Colonic mucosa (tissue), 4 donors: ENCODE measurements around the gene ZCCHC24. TPM values are rescaled to one million over a fixed set of nuclear protein-coding genes. Genes with fewer than 3 reads are reported as not detected.
"Not testable (repeated sequence)": the region's sequence is repeated elsewhere in the genome, so short reads cannot be mapped to it uniquely, and the experiment has no call there.

Experiments used
- DNase-seq: peaks from one replicate; pipeline ENCODE4 v3.0.0-alpha.2; 2020
- H3K27ac ChIP-seq: fragments of 200-600 bp; one replicate; pipeline ENCODE4 v1.8.0; 2021
- H3K27me3 ChIP-seq: fragments of 200-600 bp; one replicate; pipeline ENCODE4 v1.8.0; 2021
- H3K36me3 ChIP-seq: fragments of 200-600 bp; one replicate; pipeline ENCODE4 v1.8.0; 2021
- H3K4me1 ChIP-seq: fragments of 200-600 bp; one replicate; pipeline ENCODE4 v1.8.0; 2021; ENCODE audit warnings: mild to moderate bottlenecking
- H3K4me3 ChIP-seq: fragments of 200-600 bp; one replicate; pipeline ENCODE4 v1.8.0; 2021
- H3K9ac ChIP-seq, 2 donors: one replicate each; pipeline ENCODE4 v1.7.0; 2013; ENCODE audit warnings: control low read depth in 2 of 2, low read depth in 2 of 2, low read length in 2 of 2
- H3K9me3 ChIP-seq: fragments of 200-600 bp; one replicate; pipeline ENCODE4 v1.8.0; 2021
- CTCF ChIP-seq: fragments of 200-600 bp; IDR thresholded peaks from one replicate; pipeline ENCODE4 v1.8.0; 2022; ENCODE audit warnings: antibody characterized with exemption, mild to moderate bottlenecking
- intact Hi-C: fragments of 100-400 bp; cut with DNase I; formaldehyde crosslinking; loops from one replicate; pipeline ENCODE4 v1.14.1; 2022
- total RNA-seq, 2 donors: library from RNA; stranded (reverse); fragmentation: NEBNext Ultra II Directional in 1 of 2; extraction: Animal tissue kit (Norgen Biotek cat#: 25700) in 1 of 2; gene quantifications; one replicate each; pipeline ENCODE4 v1.2.1, GENCODE V29; 2021
- donor health status: healthy.
- donor health status: DM: no; HTN: no; CAD: no.
- donor health status: DM: no; HTN: no; CAD: no.

Gene ZCCHC24
- total RNA-seq, 2 donors from 2014 or later: 4.6 to 19.1 TPM

GRCh38 chr10:79334573-79334972, 110.9 kb downstream of the ZCCHC24 start:
- Histone ChIP-seq H3K9ac (no peak overlapping the region), H3K9me3 (no peaks in the 10 kb centered on the region), H3K27ac (no peak overlapping the region), H3K27me3 (no peaks in the 10 kb centered on the region), H3K36me3 (no peaks in the 10 kb centered on the region), H3K4me1 (no peaks in the 10 kb centered on the region), H3K4me3 (no peak overlapping the region)
- TF ChIP-seq CTCF: no peak
- intact Hi-C loops: no loop called here
- no peak for DNase-seq

- intact Hi-C loops: no loop called here
- Histone ChIP-seq H3K4me3 (no peak overlapping the region), H3K9ac (no peak overlapping the region), H3K27me3 (no peaks in the 10 kb centered on the region), H3K27ac (no peak overlapping the region), H3K9me3 (no peaks in the 10 kb centered on the region), H3K4me1 (no peaks in the 10 kb centered on the region), H3K36me3 (no peaks in the 10 kb centered on the region)
- no peak for DNase-seq
- no peak for TF ChIP-seq CTCF
Measured at GRCh38 chr10:79333513-79333912, 111.9 kb downstream of the ZCCHC24 start.

GRCh38 chr10:79332610-79333315, 112.7 kb downstream of the ZCCHC24 start:
- H3K27me3 ChIP-seq, H3K9ac ChIP-seq, H3K4me3 ChIP-seq, H3K4me1 ChIP-seq, H3K9me3 ChIP-seq, DNase-seq, H3K27ac ChIP-seq, intact Hi-C loops, H3K36me3 ChIP-seq: not testable (repeated sequence)

Other genes starting within 250 kb of the ZCCHC24 start
- 100 to 1,000 TPM in 1 of 2 donors, 10 to 100 TPM in 1; 99.3 to 154 TPM for gene PPIF, start 98.2 kb downstream of the ZCCHC24 start, total RNA-seq
- gene EIF5AL1, start 66.9 kb upstream of the ZCCHC24 start, total RNA-seq: 1 to 10 TPM in 1 of 2 donors, under 1 TPM in 1; 0.19 to 1.6 TPM
- gene SFTPA2, start 114.8 kb upstream of the ZCCHC24 start, total RNA-seq: 10 to 100 TPM in 1 of 2 donors, 1 to 10 TPM in 1; 5.6 to 14.2 TPM
- 1 to 10 TPM in 1 of 2 donors, under 1 TPM in 1; 0.77 to 8.8 TPM for gene SFTPA1, start 165.3 kb upstream of the ZCCHC24 start, total RNA-seq